ENCODE data around the gene PTEN.

PTEN gene

DNA sequence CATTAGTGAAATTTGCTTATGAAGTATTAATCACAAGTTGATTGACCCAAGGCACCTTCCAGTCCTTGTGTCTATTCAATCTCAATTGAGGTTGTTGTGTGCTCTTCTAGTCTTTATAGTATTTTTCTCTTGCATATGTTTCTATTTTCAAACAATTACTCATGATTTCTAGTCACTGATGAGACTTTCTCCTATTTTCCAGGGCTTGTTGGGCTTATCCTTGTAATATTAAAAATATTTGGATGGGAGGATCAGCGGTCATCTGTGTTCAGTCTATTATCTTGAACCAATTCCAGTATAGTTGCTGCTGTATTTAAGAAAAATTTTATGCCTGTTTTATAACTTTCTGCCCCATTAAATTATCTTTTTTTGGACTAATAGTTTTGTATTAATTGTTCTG, 154.4 kb downstream of the PTEN start:
- TF ChIP-seq, protein P1, sequence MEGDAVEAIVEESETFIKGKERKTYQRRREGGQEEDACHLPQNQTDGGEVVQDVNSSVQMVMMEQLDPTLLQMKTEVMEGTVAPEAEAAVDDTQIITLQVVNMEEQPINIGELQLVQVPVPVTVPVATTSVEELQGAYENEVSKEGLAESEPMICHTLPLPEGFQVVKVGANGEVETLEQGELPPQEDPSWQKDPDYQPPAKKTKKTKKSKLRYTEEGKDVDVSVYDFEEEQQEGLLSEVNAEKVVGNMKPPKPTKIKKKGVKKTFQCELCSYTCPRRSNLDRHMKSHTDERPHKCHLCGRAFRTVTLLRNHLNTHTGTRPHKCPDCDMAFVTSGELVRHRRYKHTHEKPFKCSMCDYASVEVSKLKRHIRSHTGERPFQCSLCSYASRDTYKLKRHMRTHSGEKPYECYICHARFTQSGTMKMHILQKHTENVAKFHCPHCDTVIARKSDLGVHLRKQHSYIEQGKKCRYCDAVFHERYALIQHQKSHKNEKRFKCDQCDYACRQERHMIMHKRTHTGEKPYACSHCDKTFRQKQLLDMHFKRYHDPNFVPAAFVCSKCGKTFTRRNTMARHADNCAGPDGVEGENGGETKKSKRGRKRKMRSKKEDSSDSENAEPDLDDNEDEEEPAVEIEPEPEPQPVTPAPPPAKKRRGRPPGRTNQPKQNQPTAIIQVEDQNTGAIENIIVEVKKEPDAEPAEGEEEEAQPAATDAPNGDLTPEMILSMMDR (IDR thresholded peaks at IDR 0.05), result no peak
- H3K27ac Mint-ChIP-seq, result no peak overlapping the region
- no peaks in the 10 kb centered on the region for H3K9me3 Mint-ChIP-seq
- no peaks in the 10 kb centered on the region for H3K4me1 Mint-ChIP-seq
- H3K36me3 Mint-ChIP-seq (ENCODE audit: low read depth), result no peaks in the 10 kb centered on the region
- no peaks in the 10 kb centered on the region for H3K27me3 Mint-ChIP-seq (ENCODE audit: low read depth, poor library complexity)
- no peak overlapping the region for H3K4me3 Mint-ChIP-seq
- no peak for DNase-seq

DNA sequence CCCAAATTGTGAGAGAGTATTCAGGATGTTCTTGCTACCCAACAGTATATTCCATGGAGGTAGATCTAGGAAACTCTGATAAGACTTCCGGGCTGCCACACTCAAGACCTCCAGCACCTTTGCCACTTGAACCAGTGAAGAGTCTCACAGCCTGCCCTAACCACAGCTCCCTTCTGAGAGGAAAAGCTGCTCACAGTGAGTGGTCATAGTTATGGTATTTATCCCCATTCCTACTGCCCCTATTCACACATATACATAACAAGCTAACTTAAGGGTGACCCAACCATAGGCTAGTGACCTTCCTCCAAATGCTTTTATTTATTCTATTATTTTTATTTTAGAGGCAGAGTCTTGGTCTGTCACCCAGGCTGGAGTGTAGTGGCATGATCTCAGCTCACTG, 156.3 kb downstream of the PTEN start:
- Mint-ChIP-seq H3K36me3 (ENCODE audit: low read depth) (no peaks in the 10 kb centered on the region), H3K27ac (no peak overlapping the region), H3K4me1 (no peaks in the 10 kb centered on the region), H3K9me3 (no peaks in the 10 kb centered on the region), H3K4me3 (no peak overlapping the region), H3K27me3 (ENCODE audit: low read depth, poor library complexity) (no peaks in the 10 kb centered on the region)
- TF ChIP-seq, protein P1 (IDR thresholded peaks at IDR 0.05), result no peak
- DNase-seq, result no peak

Data from nephron progenitor cell (in vitro differentiated cells).